Fibroblast of peridontal ligament (primary cell): ENCODE results near the gene KIAA1217.

ENCODE experiments used
- DNase-seq: peaks from one replicate; pipeline ENCODE4 v3.0.0-alpha.2; 2010; ENCODE audit errors: extremely low read depth

The KIAA1217 gene

DNA sequence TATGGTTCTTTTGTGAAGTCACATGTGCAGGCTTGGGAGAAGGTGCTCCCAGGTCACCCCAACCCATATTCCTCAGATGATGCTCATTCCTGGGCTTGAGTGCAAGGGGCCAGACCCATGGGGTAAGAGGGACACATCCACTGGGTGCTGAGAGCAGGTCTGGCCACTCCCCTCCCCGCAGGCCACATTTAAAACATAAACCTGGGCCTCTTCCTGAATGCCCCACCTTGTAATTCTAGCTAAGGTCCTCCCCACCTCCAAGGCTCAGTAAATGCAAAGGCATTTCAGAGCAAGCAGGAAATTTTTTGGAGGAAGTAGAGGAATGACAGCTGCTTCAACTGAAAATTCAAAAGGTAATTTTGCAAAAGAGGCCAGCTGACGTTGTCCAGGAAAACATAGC is 342.2 kb downstream of the KIAA1217 start:
- DNase-seq = no peak

GRCh38 chr10:24552346-24553016 is 343.5 kb downstream of the KIAA1217 start:
- no peak for DNase-seq

DNA sequence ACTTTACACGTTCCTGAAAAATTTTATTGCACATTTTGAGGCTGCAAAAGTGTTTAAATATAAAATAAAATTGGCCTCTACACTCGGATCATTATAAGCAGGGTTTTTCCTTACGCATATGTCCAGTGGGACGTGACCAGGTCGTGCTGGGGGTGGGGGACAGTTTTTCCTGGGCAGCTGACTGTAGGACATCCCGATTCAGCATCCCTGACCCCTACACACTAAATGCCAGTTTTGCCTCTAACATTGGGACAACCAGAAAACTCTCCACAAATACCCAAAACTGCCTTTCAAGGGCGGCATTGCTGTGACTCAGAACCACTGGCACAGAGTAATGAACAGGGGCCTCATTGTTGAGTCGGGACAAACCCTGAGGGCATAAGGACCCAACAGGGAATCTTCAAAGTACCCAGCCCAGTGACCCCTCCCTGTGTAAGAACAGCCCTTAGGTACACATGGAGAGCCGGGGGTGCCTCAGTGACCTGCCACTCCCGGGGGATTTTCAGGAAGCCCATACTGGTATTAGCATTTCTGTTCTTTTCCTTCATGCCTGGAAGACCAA is 344.2 kb downstream of the KIAA1217 start:
- no peak for DNase-seq

DNA sequence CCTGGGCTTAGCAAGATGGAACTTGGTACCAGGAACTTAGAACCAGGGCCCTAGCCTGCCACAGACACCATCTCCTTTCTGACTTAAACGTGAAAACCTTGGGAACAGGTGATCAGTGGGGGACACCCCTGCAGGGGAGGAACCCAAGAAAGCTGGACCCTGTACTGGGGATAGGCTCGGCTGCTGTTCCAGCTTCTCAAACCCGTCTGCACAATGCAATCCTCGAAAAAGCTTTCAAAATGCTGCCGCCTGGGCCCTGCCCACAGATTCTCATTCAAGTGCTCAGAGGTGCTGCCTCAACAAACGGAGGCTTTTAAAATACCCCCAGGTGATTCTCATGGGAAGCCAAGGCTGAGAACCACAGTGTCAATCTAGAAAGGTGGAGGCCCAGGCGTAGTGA is 345.1 kb downstream of the KIAA1217 start:
- no peak for DNase-seq

DNA sequence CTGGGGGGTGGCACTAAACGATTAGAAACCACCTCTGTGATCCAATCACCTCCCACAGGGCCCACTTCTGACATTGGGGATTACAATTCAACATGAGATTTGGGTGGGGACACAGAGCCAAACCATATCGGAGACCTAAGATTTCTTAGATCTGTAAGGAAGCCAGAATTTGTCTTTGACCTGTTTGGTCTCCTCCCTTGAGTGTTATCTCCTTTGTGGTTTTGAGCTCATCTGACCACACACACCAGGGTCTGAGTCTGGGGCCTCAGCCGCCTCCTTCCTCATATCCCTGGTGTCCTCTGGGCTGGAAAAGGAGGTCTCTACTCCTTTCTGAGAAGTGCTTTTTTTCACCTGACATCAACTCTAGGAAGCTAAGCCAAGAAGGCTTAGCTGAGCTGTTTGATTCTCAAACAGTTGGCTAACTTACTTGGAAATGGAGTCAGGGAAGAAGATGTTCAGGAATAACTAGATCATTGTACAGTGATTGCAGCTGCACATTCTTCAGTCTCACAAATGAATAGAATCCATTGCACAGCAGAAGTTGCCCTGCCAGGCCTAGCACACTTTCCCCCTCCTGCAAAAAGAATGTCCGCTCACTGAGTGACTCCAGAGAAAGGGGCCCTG is 347.3 kb downstream of the KIAA1217 start:
- no peak for DNase-seq

DNA sequence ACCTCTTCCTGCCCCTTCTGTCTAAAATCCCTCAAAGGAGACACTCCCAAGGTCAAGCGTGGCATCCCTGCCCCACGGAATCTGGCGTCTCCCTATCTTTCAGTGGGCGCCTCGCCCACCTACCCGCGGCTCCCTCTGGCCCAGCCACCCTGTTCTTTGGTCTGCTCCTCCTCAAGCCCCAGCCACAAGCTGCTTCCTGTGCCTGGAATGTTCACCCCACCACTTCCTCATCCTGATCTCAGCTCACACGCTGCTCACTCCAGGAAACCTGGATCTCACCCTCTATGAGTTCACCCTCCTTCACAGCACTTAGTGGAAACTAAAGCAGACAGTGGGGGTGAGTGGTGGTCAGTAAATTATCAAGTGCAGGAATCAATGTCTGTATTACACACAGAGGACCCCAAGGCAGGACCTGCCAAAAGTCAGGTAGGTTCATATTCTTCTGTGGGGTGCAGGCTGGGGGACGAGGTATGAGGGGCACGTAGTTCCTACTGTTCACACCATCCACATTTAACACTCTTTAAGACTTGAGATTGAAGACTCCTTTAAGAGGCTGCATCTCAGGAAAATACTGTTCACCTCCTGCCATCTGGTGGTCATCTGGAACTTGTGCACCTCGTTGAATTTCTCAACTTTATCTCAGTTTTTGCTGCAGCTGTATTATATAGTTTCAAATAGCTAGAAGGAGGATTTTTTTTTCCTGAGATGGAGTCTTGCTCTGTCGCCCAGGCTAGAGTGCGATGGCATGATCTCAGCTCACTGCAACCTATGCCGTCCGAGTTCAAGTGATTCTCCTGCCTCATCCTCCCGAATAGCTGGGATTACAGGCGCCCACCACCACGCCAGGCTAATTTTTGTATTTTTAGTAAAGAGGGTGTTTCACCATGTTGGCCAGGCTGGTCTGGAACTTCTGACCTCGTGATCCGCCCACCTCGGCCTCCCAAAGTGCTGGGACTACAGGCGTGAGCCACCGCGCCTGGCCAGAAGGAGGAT is 348.1 kb downstream of the KIAA1217 start:
- peak; percentile 88 for DNase-seq

DNA sequence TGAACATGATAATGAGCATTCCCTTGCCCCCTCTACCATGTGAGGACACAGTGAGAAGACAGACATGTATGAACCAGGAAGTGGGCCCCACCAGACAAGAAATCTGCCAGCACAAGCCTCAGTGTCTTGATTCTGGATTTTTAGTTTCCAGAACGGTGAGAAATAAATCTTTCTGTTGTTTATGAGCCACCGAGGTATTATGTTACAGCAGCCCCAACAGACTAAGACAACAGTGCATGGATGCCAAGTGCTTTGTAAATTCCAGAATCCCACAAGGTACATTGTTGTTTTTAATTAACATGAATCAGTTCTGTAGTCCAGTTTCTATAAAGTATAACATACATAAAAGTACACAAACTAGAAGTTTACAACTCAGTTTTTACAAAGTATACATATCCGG is 352.5 kb downstream of the KIAA1217 start:
- DNase-seq = peak; percentile 12

DNA sequence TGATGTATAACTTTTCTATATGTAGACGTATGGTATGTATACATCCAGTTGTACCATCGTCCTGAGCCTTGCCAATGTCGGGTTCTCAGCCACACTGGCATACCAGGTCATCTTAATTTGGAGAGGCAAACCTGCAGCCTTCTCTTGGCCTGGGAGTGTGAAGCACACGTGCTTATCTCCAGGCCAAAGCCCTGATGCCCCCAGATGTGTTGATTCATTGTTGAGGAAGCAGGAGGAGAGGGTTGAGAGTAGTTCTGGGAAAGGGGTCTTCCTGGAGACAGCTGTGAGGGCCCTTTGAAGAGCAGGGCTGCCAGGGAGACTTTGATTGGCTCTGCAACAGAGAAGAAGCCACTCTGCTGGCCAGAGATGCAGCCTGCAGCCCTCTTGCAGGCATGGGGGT is 359.1 kb downstream of the KIAA1217 start:
- no peak for DNase-seq

GRCh38 chr10:24569330-24569796 is 360.4 kb downstream of the KIAA1217 start:
- DNase-seq = no peak

DNA sequence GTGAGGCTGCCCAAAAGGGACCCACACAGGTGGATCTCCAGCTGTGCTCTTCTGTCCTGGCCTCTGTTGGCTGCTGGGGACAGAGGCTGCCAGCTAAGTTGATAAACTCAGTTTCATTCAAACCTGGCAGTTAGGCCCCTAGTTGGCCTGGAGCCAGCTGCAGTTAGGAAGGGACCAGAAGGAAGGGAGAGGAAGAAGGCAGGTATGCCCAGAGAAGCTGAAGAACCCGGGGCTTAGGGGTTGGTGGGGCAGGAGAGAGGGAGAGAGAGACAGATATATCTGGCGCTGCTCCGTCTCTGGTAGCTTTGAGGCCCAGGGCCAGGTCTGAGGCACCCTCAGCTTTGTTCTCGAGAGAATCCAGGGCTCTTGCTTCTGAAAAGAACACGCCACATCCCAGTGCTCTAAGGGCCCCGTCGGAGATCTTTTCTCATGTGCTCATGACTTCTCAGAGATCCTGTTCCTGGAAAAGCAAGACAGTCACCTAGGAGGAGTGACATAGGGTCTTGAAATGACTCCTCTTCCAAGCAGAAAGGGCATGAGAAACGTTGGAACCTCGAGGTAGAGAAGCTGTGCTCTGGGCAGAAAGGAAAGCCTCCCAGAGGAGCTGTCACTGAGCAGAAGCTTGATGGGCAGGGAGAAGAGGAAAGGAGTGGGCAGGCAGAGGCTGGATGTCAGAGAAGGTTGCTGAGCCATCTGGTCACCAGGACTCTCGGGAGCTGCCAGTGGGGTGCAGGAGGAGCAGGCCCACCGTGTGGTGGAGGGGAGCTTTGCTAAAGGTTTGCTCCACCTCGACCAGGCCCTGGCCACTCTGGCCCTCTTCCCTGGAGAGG is 361.1 kb downstream of the KIAA1217 start:
- no peak for DNase-seq

DNA sequence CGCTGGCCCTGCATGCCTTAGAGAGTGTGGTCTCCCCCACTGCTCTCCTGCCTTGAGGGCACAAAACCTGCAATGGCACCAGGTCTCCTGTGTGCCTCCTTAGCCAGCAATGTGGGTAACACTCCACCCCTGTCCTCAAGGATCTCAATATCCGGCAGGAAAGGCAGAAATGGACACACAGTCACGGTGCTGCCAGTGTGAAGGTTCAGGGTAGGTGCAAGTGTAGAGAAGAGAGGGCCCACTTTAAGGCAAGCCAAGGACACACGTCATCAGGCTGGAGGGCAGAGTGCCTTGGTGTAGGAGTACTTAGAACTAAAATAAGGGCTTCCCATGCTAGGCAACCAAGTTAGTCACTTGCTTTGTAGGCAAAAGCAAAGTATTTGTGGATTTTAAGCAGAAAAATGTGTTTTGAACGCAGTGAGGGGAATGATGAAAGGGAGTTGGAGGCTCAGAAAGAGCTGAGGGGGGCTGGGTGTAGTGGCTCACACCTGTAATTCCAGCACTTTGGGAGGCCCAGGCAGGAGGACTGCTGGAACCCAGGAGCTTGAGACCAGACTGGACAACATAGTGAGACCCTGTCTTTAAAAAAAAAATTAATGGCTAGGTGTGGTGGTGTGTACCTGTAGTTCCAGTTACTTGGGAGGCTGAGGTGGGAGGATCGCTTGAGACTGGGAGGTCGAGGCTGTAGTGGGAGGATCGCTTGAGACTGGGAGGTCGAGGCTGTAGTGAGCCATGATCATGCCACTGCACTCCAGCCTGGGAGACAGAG is 361.9 kb downstream of the KIAA1217 start:
- DNase-seq = no peak

GRCh38 chr10:24571870-24572450 is 363.0 kb downstream of the KIAA1217 start:
- DNase-seq = no peak

- no peak for DNase-seq
These were observed 365.2 kb downstream of the KIAA1217 start for GRCh38 chr10:24574161-24574560.

DNA sequence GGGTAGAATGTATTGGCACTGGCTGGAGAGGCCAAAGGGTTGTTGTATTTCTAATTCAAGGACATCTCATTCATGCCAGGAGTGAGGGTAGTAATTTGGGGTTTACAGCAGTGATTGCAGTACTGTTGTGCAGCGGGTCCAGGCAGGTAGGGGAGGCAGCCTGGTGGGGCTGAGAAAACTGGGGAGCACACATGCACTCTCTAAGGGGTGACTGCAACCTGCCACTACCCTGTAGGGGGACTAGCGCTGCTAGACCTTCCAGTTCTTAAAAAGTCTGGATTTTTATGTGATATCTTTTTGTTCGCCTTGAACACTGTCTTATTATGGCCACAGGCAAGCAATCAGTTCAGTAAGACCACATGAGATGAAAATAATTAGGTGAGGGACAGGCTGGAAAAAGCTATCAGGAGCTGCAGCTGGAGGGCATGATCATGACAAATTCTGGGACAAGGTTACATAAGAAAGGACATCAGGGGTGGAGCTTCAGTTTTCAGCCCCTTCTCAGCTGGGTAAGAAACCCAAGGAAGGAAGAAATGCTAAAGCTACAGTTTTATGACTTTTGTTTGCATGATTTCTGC is 365.7 kb downstream of the KIAA1217 start:
- no peak for DNase-seq

GRCh38 chr10:24575481-24576002 is 366.6 kb downstream of the KIAA1217 start:
- peak; percentile 8 for DNase-seq

- DNase-seq = no peak
These were observed 370.5 kb downstream of the KIAA1217 start for GRCh38 chr10:24579448-24579847.

DNA sequence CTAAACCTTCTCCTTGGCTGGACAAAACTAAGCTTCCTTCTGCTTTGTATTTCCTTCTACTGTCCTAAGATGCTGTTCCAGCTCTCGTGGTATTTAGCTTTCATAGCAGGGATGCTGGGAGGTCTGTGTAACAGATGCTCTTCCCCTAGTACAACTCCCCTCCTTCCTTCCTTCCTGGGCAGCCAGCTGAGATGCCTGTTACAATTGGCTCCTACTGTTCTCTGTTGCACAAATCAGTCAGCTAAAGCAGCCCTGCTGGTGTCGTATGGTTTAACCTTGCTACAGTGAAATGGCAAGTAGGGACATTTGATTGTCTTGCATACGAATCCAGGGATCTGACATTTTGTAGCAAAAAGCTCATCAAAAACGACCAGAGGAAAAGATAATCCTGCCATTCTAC is 371.0 kb downstream of the KIAA1217 start:
- no peak for DNase-seq

DNA sequence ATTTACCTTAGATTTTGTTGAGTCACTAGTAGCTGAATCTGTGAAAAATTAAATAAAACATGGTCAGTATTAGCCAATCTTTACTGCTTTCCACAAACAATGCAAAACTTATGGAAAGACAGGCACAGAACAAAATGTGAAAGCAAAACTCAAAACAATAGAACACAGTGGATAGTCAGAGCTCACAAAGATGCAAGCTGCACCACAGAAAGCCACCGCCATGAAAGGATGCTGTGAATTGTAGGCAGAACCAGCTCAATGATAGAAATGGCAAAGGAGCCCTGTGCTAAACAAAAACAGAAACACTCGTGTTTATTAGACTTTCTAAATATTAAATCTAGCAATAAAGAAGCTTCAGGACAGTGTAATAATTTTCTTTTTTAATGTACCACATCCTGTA is 380.3 kb downstream of the KIAA1217 start:
- DNase-seq = no peak

DNA sequence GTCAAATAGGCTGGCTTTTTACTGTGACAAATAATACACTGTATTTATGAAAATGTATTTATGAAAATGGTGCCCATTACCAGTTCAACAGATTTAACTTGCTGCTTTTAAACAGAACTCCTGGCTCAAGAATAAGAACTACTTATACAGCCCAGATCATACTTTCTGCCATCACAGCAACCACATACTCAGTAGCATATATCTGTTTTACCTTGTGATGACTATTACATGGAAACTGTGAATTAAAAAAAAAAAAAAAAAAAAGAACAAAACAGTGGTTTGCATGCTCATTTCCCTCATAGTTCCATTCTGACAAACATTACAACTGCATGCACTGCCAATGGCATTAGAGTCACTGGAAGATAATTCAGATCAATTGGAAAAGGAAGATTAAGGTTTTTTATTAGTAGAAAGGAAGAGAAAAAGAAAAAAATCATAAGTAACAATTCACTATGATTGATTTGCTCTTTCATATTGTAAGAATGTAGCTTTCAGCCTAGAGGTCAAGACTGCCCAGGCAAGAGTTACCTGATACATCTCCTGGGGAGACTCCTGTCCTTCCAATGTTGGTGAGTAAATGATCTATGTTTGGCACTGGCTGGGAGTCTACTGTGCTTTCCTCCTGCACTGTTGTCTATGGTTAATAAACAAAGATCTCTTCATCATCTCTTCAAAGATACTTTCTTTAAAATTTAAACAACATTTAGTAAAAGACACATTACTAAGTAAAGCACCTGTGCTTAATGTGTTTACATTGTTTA is 381.9 kb downstream of the KIAA1217 start:
- DNase-seq = no peak
